Stimulated activated CD4-positive, alpha-beta T cell treated with anti-CD3 and anti-CD28 coated beads, Interleukin-12 subunit alpha, Interleukin-12 subunit beta, amount 100 ng/mL, for 24 hours (primary cell): Measurements from ENCODE around the gene CGB3.

ENCODE experiments used
- DNase-seq, 2 experiments: peaks; one replicate each; pipeline ENCODE4 v3.0.0-alpha.2; 2020; ENCODE audit warnings: low read depth in 2 of 2

Gene CGB3

DNA sequence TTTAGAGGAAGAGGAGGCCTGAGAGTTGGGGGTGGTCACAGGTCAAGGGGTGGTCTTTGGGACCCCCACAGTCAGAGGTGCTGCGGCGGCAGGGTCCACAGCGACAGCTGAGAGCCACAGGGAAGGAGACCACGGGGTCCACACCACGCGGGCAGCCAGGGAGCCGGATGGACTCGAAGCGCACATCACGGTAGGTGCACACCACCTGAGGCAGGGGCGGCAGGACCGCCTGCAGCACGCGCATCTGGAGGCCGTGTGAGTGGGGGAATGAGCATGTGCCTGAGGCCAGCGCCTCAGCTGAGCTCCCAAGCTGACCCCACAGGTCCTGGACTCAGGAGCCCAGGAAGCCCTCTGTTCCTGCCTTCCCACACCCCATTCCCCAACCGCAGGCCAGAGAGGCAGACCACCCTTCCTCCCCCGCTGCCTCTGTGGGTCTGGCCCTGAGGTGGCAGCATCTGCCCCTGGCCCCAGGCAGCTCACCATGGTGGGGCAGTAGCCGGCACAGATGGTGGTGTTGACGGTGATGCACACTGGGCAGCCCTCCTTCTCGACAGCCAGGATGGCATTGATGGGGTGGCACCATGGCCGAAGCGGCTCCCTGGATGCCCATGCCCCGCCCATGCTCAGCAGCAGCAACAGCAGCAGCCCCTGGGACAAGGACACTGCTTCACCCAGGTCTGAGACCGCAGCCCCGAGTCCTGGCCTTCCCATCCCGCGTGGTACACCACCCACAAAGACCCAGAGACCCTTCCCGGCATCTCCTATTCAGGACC is 7.9 kb downstream of the CGB3 start:
- DNase-seq = no peak

DNA sequence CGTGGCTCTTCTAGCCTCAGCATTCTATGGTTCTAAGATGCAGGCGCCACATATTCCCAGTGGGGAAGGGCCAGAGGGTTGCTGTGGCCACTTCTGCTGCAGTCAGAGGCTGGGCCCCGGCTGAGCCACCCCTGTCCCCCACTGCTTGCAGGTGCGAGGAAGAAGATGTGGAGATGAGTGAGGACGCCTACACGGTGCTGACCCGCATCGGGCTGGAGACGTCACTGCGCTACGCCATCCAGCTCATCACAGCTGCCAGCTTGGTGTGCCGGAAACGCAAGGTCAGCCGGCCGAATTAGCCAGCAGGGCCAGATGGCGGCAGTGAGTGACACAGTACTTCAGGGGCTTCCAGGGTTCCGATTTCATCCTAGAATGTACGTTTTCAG is 9.3 kb downstream of the CGB3 start:
- DNase-seq = no peak

DNA sequence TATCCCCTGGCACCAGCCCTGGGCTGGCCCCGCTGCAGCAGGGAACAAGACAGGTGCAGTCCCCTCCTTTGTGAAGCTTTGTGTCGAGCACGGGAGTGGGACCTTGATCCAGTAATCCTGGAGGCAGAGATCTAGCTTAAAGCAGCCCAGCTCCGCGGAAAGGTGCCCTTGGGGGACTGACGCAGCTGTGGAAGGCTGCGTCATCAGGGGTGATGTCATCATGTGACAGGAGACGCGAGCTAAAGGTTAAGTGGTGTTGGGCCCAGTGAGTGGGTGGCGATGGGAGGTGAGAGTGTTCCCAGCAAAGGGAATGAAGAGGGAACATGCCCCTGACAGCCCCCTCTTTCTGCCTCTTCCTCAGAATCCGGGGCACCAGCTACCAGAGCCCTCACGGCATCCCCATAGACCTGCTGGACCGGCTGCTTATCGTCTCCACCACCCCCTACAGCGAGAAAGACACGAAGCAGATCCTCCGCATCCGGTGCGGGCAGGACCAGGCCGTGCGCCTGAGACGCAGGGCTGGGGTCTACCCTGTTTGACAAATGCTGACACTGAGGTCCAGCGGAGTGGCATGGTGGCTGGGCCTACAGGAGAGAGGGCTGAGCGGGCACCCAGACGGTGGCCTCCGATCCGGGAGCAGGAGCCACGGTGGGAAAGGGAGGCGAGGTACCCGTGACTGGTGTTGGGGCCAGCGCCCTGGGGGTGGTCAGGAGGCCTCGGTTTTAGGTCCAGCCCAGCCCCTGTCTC is 9.8 kb downstream of the CGB3 start:
- DNase-seq = no peak

- no peak for DNase-seq
These were observed 12.9 kb downstream of the CGB3 start for GRCh38 chr19:49011194-49011593.

- no peak for DNase-seq
These were observed 13.7 kb downstream of the CGB3 start for GRCh38 chr19:49010453-49010852.

- DNase-seq = no peak
These were observed 14.3 kb downstream of the CGB3 start for GRCh38 chr19:49009828-49010227.

GRCh38 chr19:49006905-49007304 is 17.2 kb downstream of the CGB3 start:
- DNase-seq = no peak

- no peak for DNase-seq
These were observed 19.0 kb downstream of the CGB3 start for GRCh38 chr19:49004964-49005614.

- no peak for DNase-seq
These were observed 20.0 kb downstream of the CGB3 start for GRCh38 chr19:49004133-49004532.

DNA sequence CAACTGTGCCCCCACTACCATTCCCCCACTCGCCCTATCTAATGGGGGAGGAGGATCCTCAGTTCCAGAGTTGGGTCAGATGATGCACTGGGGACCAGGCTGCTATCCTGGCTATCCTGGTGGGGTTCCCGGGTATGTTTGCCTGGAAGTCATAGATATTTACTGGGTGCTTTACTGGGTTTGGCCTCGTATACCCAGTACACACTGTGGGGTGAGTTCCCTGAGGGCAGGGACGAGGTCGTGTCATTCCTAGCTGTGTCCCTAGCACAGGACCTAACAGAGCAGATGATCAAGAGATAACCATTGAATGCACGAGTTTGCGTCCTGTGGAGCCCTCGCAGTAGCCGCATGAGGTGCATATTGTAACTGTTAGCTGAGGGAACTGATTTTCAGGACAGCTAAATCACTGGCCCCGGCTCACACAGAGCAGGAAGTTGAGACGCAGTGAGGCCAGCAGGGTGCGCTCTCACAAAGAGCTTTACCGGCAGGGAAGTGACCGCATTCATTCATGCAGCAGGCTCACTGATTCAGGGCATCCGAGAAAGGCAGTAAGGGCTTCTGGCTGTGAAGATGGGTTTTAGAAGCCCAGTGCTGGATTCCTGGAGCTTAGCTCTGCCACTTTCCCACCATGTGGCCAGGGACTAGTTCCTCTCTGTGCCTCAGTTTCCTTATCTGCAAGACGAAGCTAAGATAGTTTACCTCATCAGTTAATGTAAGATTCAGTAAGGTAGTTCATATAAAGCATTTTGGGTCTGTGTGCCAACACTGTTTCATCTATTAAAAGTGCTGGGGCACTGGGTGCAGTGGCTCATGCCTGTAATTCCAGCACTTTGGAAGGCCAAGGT is 24.4 kb downstream of the CGB3 start:
- peak in 1 of 2 experiments; percentile 61 for DNase-seq

DNA sequence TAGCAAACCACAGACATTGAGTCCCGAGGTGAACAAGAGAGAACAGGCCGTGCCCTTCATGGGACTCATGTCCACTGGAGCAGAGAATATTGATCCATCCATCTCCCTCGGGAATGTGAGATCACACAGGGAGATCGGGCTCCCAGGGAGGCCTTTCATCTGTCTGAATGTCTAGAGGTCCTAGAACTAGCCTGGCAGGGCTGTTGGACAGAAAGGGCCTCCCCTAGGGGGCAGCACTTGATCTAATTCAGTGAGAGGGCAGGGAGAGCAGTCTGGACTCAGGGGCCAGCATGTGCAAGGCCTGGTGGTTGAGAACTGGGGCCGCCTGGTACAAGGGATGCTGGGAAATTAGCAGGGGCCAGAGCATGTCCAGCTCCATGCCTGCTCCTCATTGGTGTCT is 26.2 kb downstream of the CGB3 start:
- DNase-seq = peak in 1 of 2 experiments; percentile 48

- DNase-seq = no peak
These were observed 30.1 kb downstream of the CGB3 start for GRCh38 chr19:48994035-48994386.

- DNase-seq = peak; percentile 99
These were observed 30.7 kb downstream of the CGB3 start, which contains the start of the genes GYS1 and RUVBL2 for GRCh38 chr19:48993175-48994034. GYS1 (minus strand) TSS chr19:48993309; CDS start chr19:48993112, 197 bp downstream. RUVBL2 (plus strand) TSS chr19:48993887; CDS start chr19:48993912, 25 bp downstream.

- DNase-seq = no peak
These were observed 31.5 kb downstream of the CGB3 start for GRCh38 chr19:48992581-48993174.

DNA sequence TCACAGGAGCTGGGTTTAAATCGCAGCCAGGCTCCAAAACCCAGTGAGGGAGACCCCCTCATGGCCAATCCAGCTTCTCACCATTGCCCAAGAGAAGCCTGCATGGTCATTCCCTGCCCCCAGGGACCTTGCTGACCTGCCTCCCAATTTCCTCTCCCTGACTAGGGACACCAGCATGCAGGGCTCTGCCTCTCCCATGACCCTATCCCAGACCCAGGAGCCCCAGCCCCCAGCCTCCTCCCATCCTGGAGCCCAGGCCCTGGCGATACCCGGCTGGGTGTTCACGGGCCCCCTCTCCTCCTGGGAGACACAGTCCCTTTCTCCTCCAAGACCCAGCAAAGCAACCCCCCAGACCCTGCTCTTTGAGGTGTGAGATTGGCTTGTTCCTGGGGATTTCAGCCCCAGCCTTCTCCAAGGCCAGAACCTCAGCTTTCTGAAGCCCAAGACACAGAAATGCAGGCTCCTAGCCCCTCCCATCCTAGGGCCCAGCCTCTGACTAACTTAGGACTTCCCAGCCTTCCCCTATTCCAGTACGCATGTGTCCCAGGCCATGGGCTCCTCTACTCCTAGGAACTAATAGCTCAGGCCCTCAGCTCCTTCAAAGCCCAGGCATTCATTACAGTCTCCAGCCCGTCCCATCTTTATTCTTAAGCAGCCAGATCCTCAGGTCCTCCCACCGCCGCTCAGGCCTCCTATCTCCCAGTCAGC is 32.1 kb downstream of the CGB3 start:
- no peak for DNase-seq

- no peak for DNase-seq
These were observed 33.0 kb downstream of the CGB3 start for GRCh38 chr19:48991011-48991609.

DNA sequence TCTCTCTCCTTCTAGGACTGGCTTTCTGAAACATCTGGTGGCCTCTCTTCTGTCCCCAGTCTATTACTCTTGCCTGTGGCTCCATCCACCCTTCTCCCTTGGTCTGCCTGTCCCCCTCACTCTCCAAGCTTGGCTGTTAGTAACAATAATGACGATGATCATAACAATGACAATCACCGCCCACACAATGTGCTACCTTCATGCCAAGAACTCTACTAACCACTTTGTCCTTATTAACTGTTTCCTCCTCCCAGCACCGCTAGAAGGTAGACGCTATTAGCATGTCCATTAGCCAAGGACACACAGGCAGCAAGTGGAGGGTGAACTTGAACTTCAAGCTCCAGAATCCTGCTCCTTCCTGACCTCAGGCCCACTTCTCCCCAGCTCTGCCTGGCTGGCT is 33.7 kb downstream of the CGB3 start:
- no peak for DNase-seq

DNA sequence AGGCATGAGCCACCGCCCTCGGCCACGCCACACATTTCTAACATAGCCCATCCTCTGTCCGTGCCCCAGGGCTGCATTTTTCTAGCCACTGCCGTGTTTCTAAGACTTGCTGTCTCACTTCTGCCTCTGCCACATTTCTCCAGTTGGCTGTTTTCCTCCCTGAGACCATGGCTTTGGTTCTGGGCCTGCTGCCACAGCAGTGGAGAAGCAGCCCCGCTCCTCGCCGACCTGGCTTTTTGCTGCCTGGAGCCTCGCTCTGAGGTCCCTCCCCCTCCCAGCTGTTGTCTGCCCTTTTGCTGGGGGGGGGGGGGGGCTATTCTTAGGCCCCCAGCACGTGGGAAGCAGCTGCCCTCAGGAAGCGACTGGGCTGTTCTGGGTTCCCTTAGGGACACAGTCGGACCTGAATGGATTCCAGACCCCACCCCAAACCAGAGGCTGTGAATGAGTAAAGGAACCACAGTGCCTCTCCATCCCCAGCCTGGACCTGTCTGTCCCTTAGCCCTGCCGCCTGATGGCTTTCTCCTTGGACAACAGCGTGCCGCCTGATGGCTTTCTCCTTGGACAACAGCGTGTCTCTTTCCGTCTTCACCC is 34.3 kb downstream of the CGB3 start:
- DNase-seq = no peak

DNA sequence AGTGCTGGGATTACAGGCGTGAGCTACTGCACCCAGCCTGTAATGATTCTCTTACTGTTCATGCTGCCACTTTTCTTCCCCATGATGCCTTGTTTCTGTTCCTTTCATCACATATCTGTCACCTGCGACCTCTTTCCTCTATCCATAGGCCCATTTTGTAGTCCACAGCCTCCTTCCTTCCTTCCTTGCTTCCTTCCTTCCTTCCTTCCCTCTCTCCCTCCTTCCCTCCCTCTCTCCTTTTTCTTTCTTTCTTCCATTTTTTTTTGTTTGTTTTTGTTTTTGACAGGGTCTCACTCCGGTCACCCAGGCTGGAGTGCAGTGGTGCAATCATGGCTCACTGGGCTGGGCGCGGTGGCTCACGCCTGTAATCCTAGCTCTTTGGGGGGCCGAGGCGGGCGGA is 35.3 kb downstream of the CGB3 start:
- DNase-seq = no peak
